NT2/D1 (cell line): ENCODE data around the gene NOS1.

ENCODE experiments used
- SUZ12 ChIP-seq: IDR thresholded peaks from 2 replicates; pipeline ENCODE4 v1.6.1; 2011; ENCODE audit not compliant: insufficient read length, insufficient read depth; ENCODE audit errors: extremely low read depth
- YY1 ChIP-seq: IDR thresholded peaks from 2 replicates; pipeline ENCODE4 v1.6.1; 2011; ENCODE audit not compliant: insufficient read length, insufficient read depth
- ZNF274 ChIP-seq: IDR thresholded peaks from 2 replicates; pipeline ENCODE4 v1.6.1; 2011; ENCODE audit warnings: mild to moderate bottlenecking, low read depth, low read length

DNA sequence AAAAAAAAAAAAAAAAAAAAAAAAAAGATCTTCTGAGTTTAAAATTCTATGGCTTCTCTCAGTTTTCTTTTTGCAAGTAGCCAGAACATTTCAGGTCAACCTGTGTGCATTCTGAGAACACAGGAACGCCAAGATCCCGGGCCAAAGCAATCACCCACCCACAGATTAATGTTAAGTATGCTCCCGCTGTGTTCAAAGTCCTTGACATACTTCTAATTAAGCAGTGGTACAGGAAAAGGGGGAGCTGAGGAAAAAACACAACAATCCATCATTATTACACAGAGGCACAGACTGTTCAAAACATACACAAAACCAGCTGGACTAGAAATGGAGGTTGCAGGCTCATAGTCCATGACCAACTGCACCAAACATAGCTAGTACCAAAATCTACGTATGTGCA lies 174.0 kb downstream of the NOS1 start:
- TF ChIP-seq SUZ12 (no peak), YY1 (no peak), ZNF274 (no peak)
